Endodermal cell (in vitro differentiated cells): ENCODE data around the gene BACH1. TPM values are rescaled to one million over a fixed set of nuclear protein-coding genes. Genes with fewer than 3 reads are reported as not detected.

Experiments used
- DNase-seq: peaks from one replicate; pipeline ENCODE4 v3.0.0-alpha.2; 2017
- H3K27ac ChIP-seq: 2 replicates; pipeline ENCODE4 v1.5.1; 2013; ENCODE audit warnings: mild to moderate bottlenecking, low read depth, low read length, moderate library complexity
- H3K27me3 ChIP-seq: 2 replicates; pipeline ENCODE4 v1.6.1; 2013; ENCODE audit warnings: mild to moderate bottlenecking, low read length, moderate library complexity; ENCODE audit not compliant: insufficient read depth, control insufficient read depth, poor library complexity, severe bottlenecking
- H3K36me3 ChIP-seq: 2 replicates; pipeline ENCODE4 v1.7.0; 2013; ENCODE audit warnings: mild to moderate bottlenecking, low read length, moderate library complexity; ENCODE audit not compliant: control insufficient read depth, insufficient read depth
- H3K4me1 ChIP-seq: one replicate; pipeline ENCODE4 v1.7.0; 2013; ENCODE audit warnings: low read length; ENCODE audit not compliant: control insufficient read depth, insufficient read depth
- H3K4me3 ChIP-seq: 2 replicates; pipeline ENCODE4 v1.5.1; 2013; ENCODE audit warnings: mild to moderate bottlenecking, low read length, moderate library complexity
- H3K9ac ChIP-seq: 2 replicates; pipeline ENCODE4 v1.6.1; 2013; ENCODE audit warnings: mild to moderate bottlenecking, low read length, moderate library complexity; ENCODE audit not compliant: poor library complexity, severe bottlenecking; ENCODE audit errors: extremely low read depth
- H3K9me3 ChIP-seq: 2 replicates; pipeline ENCODE4 v1.6.1; 2013; ENCODE audit warnings: mild to moderate bottlenecking, low read length, moderate library complexity; ENCODE audit not compliant: control insufficient read depth
- H3K27ac Mint-ChIP-seq: 2 replicates; pipeline ENCODE4 v1.8.0; 2020; ENCODE audit warnings: mixed read lengths
- H3K27me3 Mint-ChIP-seq: 2 replicates; pipeline ENCODE4 v1.8.0; 2021; ENCODE audit warnings: mild to moderate bottlenecking, mixed read lengths; ENCODE audit not compliant: insufficient read depth
- H3K36me3 Mint-ChIP-seq: 2 replicates; pipeline ENCODE4 v1.8.0; 2020; ENCODE audit warnings: low read depth, mixed read lengths
- H3K4me1 Mint-ChIP-seq: 2 replicates; pipeline ENCODE4 v1.8.0; 2020; ENCODE audit warnings: mixed read lengths
- H3K4me3 Mint-ChIP-seq: 2 replicates; pipeline ENCODE4 v1.8.0; 2020; ENCODE audit warnings: mild to moderate bottlenecking, moderate library complexity, mixed read lengths
- H3K9me3 Mint-ChIP-seq: 2 replicates; pipeline ENCODE4 v1.8.0; 2020; ENCODE audit warnings: mild to moderate bottlenecking, mixed read lengths
- CTCF ChIP-seq: fragments of 200-600 bp; sonication (generic); conservative IDR thresholded peaks from 2 replicates; pipeline ENCODE4 v1.5.0; 2021; ENCODE audit warnings: antibody characterized with exemption, mild to moderate bottlenecking
- WGBS, 2 experiments: methylation state at CpG; one replicate each; pipeline versions ENCODE4 v1.1.5 to v1.1.7; 2013; ENCODE audit warnings: missing lambda C conversion rate in 2 of 2, mixed read lengths in 1 of 2; ENCODE audit not compliant: insufficient coverage in 1 of 2, insufficient read length in 1 of 2; 5-methylcytosine and 5-hydroxymethylcytosine counted together
- total RNA-seq, 2 donors: library from RNA; stranded (reverse); fragmentation: NEBNext Ultra II Directional in 1 of 2; extraction: Animal tissue kit (Norgen Biotek cat#: 25700) in 1 of 2; gene quantifications; 2 replicates in 1 of 2; 3 replicates in 1 of 2; pipeline ENCODE4 v1.2.1, GENCODE V29; 2021

The BACH1 gene
- total RNA-seq, 2 donors from 2014 or later, result 61.3 to 64.9 TPM

- H3K4me1 ChIP-seq, result peaks cover 4% of the 10 kb centered on the region
- H3K36me3 ChIP-seq, result no peaks in the 10 kb centered on the region
- no peak overlapping the region for H3K27ac Mint-ChIP-seq
- peaks cover 14% of the 10 kb centered on the region for H3K27me3 Mint-ChIP-seq
- no peak for TF ChIP-seq CTCF
- H3K9me3 Mint-ChIP-seq, result no peaks in the 10 kb centered on the region
- H3K9me3 ChIP-seq, result no peaks in the 10 kb centered on the region
- peaks cover 3% of the 10 kb centered on the region for H3K36me3 Mint-ChIP-seq
- WGBS, 2 experiments, result 95 to 96% methylated on average over 3 of the region's 3 CpGs
- H3K4me1 Mint-ChIP-seq, result peaks cover 13% of the 10 kb centered on the region
- H3K4me3 ChIP-seq, result no peak overlapping the region
- no peaks in the 10 kb centered on the region for H3K27me3 ChIP-seq
- no peak overlapping the region for H3K9ac ChIP-seq
- H3K27ac ChIP-seq, result no peak overlapping the region
- no peak overlapping the region for H3K4me3 Mint-ChIP-seq
- no peak for DNase-seq
Measured at GRCh38 chr21:29296446-29296845, 2.3 kb upstream of the BACH1 start.

DNA sequence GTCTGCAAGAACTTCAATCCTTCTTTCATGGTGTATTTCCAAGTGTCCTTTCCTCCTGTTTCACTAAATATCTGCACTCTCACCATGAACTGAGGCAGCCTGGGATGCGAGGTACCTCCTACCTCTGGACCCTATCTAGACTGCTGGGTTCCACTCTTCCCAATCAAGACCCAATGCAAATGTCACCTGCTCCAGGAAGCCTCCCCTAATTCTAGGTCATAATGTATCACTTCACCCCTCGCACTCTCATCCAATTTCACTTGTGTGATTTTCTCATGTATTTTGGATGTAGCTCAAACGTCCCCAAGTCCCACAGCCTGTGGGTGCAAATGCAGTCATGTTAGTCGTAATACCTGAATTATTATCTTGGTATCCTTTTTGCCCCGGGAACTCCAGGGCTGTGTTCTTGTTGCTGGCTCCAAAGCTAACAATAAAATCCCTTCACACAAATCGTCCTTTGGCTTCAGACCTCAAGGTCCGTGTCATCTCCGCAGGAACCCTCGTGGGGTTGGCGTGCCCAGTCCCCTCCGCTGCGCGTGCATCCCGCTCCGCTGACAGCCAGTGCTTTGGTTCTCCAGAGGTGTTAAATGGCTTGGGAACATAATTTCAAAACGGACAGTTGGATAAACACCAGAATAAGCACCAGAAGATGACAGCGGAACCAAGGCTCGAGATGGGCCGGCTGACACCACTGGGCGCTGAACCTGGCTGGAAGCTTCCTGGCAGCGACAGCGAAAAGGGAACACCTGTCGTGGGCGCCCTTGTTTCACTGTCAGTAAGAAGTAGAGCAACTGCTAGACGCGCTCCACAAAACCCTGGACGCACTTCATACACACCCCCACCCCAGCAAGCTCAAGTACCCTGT, 1.0 kb upstream of the BACH1 start:
- Mint-ChIP-seq H3K9me3 (no peaks in the 10 kb centered on the region), H3K4me1 (peaks cover 26% of the 10 kb centered on the region), H3K4me3 (peak overlapping the region; percentile 70), H3K27me3 (peaks cover 14% of the 10 kb centered on the region), H3K27ac (no peak overlapping the region), H3K36me3 (peaks cover 3% of the 10 kb centered on the region)
- Histone ChIP-seq H3K27ac (no peak overlapping the region), H3K9ac (no peak overlapping the region), H3K4me3 (peak overlapping the region; percentile 69), H3K36me3 (no peaks in the 10 kb centered on the region), H3K27me3 (no peaks in the 10 kb centered on the region), H3K9me3 (no peaks in the 10 kb centered on the region), H3K4me1 (peaks cover 13% of the 10 kb centered on the region)
- DNase-seq, result no peak
- TF ChIP-seq CTCF, result no peak
- WGBS, 2 experiments, result 89 to 95% methylated on average over 21 to 27 of the region's 27 CpGs

DNA sequence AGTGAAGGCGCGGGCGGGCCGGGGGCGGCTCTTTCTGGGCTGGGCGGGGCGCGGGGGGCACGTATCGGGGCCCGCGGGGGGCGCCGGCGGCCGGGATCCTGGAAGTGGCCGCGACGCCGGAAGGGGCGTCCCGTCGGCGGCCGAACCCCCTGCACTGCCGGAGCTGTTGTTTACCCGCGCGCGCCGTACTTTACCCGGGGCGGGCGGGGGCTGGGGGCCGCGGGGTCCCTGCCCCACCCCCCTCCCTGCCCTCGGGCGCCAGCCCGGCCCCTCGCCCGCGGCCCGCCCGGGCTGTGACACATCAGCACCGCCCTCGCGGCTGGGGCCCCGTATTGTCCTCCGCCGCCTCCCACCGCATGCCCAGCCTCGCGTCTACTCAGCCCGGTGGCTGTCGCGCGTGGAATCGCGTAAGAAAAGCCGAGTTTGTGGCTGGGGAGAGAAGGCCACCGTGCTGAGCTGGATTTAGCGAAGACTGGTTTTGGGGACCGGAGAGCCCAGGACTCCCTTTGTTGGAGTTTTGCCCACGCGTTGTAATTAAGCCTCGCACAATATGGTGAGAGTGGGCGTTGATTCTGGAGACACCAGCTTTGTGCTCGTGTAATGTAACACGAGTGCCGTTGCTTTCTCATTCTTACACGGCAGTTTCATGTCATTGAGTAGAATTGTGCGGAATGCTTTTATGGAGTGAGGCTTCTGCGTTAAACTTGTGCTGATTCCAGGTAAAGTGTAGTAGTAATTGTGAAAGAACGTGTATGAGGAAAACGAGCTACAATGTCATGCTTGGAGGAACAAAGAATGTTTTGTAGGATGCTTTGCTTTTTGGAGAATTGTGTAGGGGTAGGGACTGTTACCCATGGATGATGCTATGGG, 559 bp downstream of the BACH1 start:
- no peak for DNase-seq
- 0 to 1% methylated on average over 14 to 75 of the region's 75 CpGs for WGBS, 2 experiments
- Histone ChIP-seq H3K9ac (peak overlapping the region; percentile 95), H3K9me3 (no peaks in the 10 kb centered on the region), H3K4me3 (peak overlapping the region; percentile 97), H3K27me3 (no peaks in the 10 kb centered on the region), H3K36me3 (no peaks in the 10 kb centered on the region), H3K27ac (peak overlapping the region; percentile 88), H3K4me1 (peaks cover 18% of the 10 kb centered on the region)
- no peak for TF ChIP-seq CTCF
- Mint-ChIP-seq H3K27ac (peak overlapping the region; percentile 83), H3K4me3 (peak overlapping the region; percentile 70), H3K4me1 (peaks cover 39% of the 10 kb centered on the region), H3K9me3 (no peaks in the 10 kb centered on the region), H3K36me3 (peaks cover 3% of the 10 kb centered on the region), H3K27me3 (peaks cover 14% of the 10 kb centered on the region)
